AG04450 (cell line): ENCODE results near the gene SEMA5B. TPM values are rescaled to one million over a fixed set of nuclear protein-coding genes. Genes with fewer than 3 reads are reported as not detected.

ENCODE experiments used
- CTCF ChIA-PET: fragments of 300-600, 350-600 bp; formaldehyde crosslinking; extraction: SDS; loops from one replicate; lab custom pipeline; 2022; ENCODE audit warnings: antibody characterized with exemption, inconsistent platforms; lab: Charles Lee
- POLR2A ChIA-PET: fragments of 350-600 bp; formaldehyde crosslinking; extraction: SDS; loops from one replicate; lab custom pipeline; 2021; ENCODE audit warnings: antibody characterized with exemption, inconsistent platforms; lab: Yijun Ruan, JAX
- DNase-seq: peaks from one replicate; pipeline ENCODE4 v3.0.0-alpha.2; 2011; ENCODE audit warnings: low read depth, low spot score
- H3K27ac ChIP-seq: one replicate; pipeline ENCODE4 v1.5.1; 2012; ENCODE audit warnings: low read depth, low read length, control low read depth
- H3K27me3 ChIP-seq: one replicate; pipeline ENCODE4 v1.6.0; 2012; ENCODE audit warnings: low read length; ENCODE audit not compliant: control insufficient read depth, insufficient read depth
- H3K4me3 ChIP-seq: 2 replicates; pipeline ENCODE4 v1.5.1; 2011; ENCODE audit warnings: mild to moderate bottlenecking, low read depth, low read length, control low read depth
- H3K9me3 ChIP-seq: 2 replicates; pipeline ENCODE4 v1.5.1; 2012; ENCODE audit warnings: low read length; ENCODE audit not compliant: control insufficient read depth, insufficient read depth
- CTCF ChIP-seq: IDR thresholded peaks from 2 replicates; pipeline ENCODE4 v1.5.1; 2011; ENCODE audit warnings: low read depth, low read length, control low read depth, inconsistent platforms
- polyA plus RNA-seq: library from polyadenylated mRNA; depleted of rRNA; stranded (reverse); fragments of >200 nt; gene quantifications from 2 replicates; pipeline ENCODE4 v1.2.3, GENCODE V29; 2011

Gene SEMA5B
- polyA plus RNA-seq, 1 experiment = not detected

- H3K4me3 ChIP-seq = no peak overlapping the region
- POLR2A ChIA-PET = no interaction called here
- H3K9me3 ChIP-seq = no peaks in the 10 kb centered on the region; the same call in 1 of the 2 replicates
- CTCF ChIA-PET = no interaction called here
- TF ChIP-seq CTCF = no peak
- peaks cover 68% of the 10 kb centered on the region for H3K27me3 ChIP-seq
- DNase-seq = no peak
- H3K27ac ChIP-seq = no peak overlapping the region
Observed at GRCh38 chr3:122967765-122968164, 59.8 kb downstream of the SEMA5B start.

- no peak for DNase-seq
- no peak for TF ChIP-seq CTCF
- Histone ChIP-seq H3K27ac (no peak overlapping the region), H3K27me3 (peaks cover 68% of the 10 kb centered on the region), H3K9me3 (no peaks in the 10 kb centered on the region; the same call in 1 of the 2 replicates), H3K4me3 (no peak overlapping the region)
- POLR2A ChIA-PET = no interaction called here
- CTCF ChIA-PET = no interaction called here
Observed at GRCh38 chr3:122967356-122967755, 60.2 kb downstream of the SEMA5B start.

GRCh38 chr3:122966045-122966444 lies 61.5 kb downstream of the SEMA5B start:
- Histone ChIP-seq H3K27ac (no peak overlapping the region), H3K27me3 (peaks cover 66% of the 10 kb centered on the region), H3K4me3 (no peak overlapping the region), H3K9me3 (no peaks in the 10 kb centered on the region; the same call in 1 of the 2 replicates)
- CTCF ChIA-PET = interaction anchor here (1.6 kb wide), 1 partner anchor 23 kb away, joined by 4 read pairs; no protein-coding TSS in a partner anchor
- DNase-seq = no peak
- no peak for TF ChIP-seq CTCF
- POLR2A ChIA-PET = no interaction called here

GRCh38 chr3:122964811-122965210 lies 62.8 kb downstream of the SEMA5B start:
- CTCF ChIA-PET = interaction anchor here (1.6 kb wide), 1 partner anchor 22 kb away, joined by 4 read pairs; no protein-coding TSS in a partner anchor
- Histone ChIP-seq H3K4me3 (no peak overlapping the region), H3K27me3 (peaks cover 57% of the 10 kb centered on the region), H3K9me3 (no peaks in the 10 kb centered on the region; the same call in 1 of the 2 replicates), H3K27ac (no peak overlapping the region)
- TF ChIP-seq CTCF = no peak
- POLR2A ChIA-PET = no interaction called here
- DNase-seq = no peak

GRCh38 chr3:122962149-122962548 lies 65.4 kb downstream of the SEMA5B start:
- CTCF ChIA-PET = interaction anchor here (1.3 kb wide), 1 partner anchor 20 kb away, joined by 4 read pairs; no protein-coding TSS in a partner anchor
- H3K27ac ChIP-seq = no peak overlapping the region
- H3K4me3 ChIP-seq = no peak overlapping the region
- peaks cover 56% of the 10 kb centered on the region for H3K27me3 ChIP-seq
- DNase-seq = no peak
- POLR2A ChIA-PET = no interaction called here
- no peak for TF ChIP-seq CTCF
- no peaks in the 10 kb centered on the region; the same call in 1 of the 2 replicates for H3K9me3 ChIP-seq
